ENCODE results near the gene ADSL. TPM values are rescaled to one million over a fixed set of nuclear protein-coding genes. Genes with fewer than 3 reads are reported as not detected.

Gene ADSL
- total and polyA plus RNA-seq, 9 of the 15 experiments (the other 6 are each of a cell fraction or from before 2014, with no cell fraction given): 112 to 322 (median 146) TPM

DNA sequence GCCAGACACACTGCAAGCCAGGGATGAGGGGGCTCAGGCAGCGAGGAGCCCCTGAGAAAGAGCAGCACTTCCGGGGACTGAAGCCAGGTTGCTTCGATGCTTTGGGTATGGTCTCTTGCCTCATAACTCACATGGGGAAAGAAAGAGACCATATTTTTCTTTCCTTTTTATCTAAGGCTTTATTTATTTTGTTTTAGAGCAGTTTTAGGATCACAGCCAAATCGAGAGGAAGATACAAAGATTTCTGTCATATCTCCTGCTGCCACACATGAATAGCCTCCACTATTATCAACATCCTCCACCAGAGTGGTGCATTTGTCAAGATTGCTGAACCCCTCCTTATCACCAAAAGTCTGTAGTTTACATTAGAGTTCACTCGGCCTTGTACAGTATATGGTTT lies 24.3 kb upstream of the ADSL start (continued):
- TF ChIP-seq, protein P1, sequence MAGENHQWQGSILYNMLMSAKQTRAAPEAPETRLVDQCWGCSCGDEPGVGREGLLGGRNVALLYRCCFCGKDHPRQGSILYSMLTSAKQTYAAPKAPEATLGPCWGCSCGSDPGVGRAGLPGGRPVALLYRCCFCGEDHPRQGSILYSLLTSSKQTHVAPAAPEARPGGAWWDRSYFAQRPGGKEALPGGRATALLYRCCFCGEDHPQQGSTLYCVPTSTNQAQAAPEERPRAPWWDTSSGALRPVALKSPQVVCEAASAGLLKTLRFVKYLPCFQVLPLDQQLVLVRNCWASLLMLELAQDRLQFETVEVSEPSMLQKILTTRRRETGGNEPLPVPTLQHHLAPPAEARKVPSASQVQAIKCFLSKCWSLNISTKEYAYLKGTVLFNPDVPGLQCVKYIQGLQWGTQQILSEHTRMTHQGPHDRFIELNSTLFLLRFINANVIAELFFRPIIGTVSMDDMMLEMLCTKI (IDR thresholded peaks at IDR 0.05; ENCODE audit: partially characterized antibody): no peak
- TF ChIP-seq ZNF347 (CRISPR knock-in tag; IDR thresholded peaks at IDR 0.05; ENCODE audit: low read depth): no peak
- TF ChIP-seq HMG20A (CRISPR knock-in tag; conservative IDR thresholded peaks at IDR 0.05): no peak
- no peak for TF ChIP-seq XRCC5 (IDR thresholded peaks at IDR 0.05; ENCODE audit: low read depth, low read length)
- no peak for TF ChIP-seq E2F3 (CRISPR knock-in tag; IDR thresholded peaks at IDR 0.05)
- TF ChIP-seq NR4A1 (CRISPR knock-in tag; IDR thresholded peaks at IDR 0.05): no peak
- peak; percentile 67; the same call in 1 of the 2 replicates for TF ChIP-seq NR4A1 (tag; IDR thresholded peaks at IDR 0.05)
- no peak for TF ChIP-seq BCL6 (CRISPR knock-in tag; IDR thresholded peaks at IDR 0.05)
- TF ChIP-seq, protein P2, sequence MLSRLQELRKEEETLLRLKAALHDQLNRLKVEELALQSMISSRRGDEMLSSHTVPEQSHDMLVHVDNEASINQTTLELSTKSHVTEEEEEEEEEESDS (CRISPR knock-in tag; IDR thresholded peaks at IDR 0.05): no peak
- TF ChIP-seq HCFC1 (IDR thresholded peaks at IDR 0.05; ENCODE audit: low read depth, low read length): no peak
- TF ChIP-seq, protein P3, sequence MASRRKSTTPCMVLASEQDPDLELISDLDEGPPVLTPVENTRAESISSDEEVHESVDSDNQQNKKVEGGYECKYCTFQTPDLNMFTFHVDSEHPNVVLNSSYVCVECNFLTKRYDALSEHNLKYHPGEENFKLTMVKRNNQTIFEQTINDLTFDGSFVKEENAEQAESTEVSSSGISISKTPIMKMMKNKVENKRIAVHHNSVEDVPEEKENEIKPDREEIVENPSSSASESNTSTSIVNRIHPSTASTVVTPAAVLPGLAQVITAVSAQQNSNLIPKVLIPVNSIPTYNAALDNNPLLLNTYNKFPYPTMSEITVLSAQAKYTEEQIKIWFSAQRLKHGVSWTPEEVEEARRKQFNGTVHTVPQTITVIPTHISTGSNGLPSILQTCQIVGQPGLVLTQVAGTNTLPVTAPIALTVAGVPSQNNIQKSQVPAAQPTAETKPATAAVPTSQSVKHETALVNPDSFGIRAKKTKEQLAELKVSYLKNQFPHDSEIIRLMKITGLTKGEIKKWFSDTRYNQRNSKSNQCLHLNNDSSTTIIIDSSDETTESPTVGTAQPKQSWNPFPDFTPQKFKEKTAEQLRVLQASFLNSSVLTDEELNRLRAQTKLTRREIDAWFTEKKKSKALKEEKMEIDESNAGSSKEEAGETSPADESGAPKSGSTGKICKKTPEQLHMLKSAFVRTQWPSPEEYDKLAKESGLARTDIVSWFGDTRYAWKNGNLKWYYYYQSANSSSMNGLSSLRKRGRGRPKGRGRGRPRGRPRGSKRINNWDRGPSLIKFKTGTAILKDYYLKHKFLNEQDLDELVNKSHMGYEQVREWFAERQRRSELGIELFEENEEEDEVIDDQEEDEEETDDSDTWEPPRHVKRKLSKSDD (conservative IDR thresholded peaks at IDR 0.05; ENCODE audit: low read length): no peak
- no peak for TF ChIP-seq GABPA (tag; conservative IDR thresholded peaks at IDR 0.05; ENCODE audit: low read depth)
- no peak for TF ChIP-seq CBX2 (IDR thresholded peaks at IDR 0.05; ENCODE audit: insufficient read depth, low read length, poor library complexity, severe bottlenecking)
- TF ChIP-seq, protein P4, sequence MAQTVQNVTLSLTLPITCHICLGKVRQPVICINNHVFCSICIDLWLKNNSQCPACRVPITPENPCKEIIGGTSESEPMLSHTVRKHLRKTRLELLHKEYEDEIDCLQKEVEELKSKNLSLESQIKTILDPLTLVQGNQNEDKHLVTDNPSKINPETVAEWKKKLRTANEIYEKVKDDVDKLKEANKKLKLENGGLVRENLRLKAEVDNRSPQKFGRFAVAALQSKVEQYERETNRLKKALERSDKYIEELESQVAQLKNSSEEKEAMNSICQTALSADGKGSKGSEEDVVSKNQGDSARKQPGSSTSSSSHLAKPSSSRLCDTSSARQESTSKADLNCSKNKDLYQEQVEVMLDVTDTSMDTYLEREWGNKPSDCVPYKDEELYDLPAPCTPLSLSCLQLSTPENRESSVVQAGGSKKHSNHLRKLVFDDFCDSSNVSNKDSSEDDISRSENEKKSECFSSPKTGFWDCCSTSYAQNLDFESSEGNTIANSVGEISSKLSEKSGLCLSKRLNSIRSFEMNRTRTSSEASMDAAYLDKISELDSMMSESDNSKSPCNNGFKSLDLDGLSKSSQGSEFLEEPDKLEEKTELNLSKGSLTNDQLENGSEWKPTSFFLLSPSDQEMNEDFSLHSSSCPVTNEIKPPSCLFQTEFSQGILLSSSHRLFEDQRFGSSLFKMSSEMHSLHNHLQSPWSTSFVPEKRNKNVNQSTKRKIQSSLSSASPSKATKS (CRISPR knock-in tag; IDR thresholded peaks at IDR 0.05): no peak
- peak; percentile 82; the same call in 1 of the 2 replicates for TF ChIP-seq SMARCA4 (IDR thresholded peaks at IDR 0.05)
- no peak for TF ChIP-seq ZNF699 (CRISPR knock-in tag; IDR thresholded peaks at IDR 0.05; ENCODE audit: insufficient replicate concordance)
- TF ChIP-seq CCAR2 (IDR thresholded peaks at IDR 0.05; ENCODE audit: low read depth, low read length): no peak
- peak; percentile 53 for TF ChIP-seq CREM (IDR thresholded peaks at IDR 0.05; ENCODE audit: low read depth)
- no peak for TF ChIP-seq GTF2F1 (IDR thresholded peaks at IDR 0.05; ENCODE audit: low read depth, low read length)
- TF ChIP-seq, protein P5, sequence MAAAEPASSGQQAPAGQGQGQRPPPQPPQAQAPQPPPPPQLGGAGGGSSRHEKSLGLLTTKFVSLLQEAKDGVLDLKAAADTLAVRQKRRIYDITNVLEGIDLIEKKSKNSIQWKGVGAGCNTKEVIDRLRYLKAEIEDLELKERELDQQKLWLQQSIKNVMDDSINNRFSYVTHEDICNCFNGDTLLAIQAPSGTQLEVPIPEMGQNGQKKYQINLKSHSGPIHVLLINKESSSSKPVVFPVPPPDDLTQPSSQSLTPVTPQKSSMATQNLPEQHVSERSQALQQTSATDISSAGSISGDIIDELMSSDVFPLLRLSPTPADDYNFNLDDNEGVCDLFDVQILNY (CRISPR knock-in tag; IDR thresholded peaks at IDR 0.05): no peak
- no peak for TF ChIP-seq ZNF586 (CRISPR knock-in tag; conservative IDR thresholded peaks at IDR 0.05)
- no peak for TF ChIP-seq PPARD (CRISPR knock-in tag; IDR thresholded peaks at IDR 0.05)
- TF ChIP-seq ZC3H8 (IDR thresholded peaks at IDR 0.05): no peak
- no peak for TF ChIP-seq ZC3H4 (CRISPR knock-in tag; IDR thresholded peaks at IDR 0.05; ENCODE audit: borderline replicate concordance)
- TF ChIP-seq ZNF217 (CRISPR knock-in tag; IDR thresholded peaks at IDR 0.05): no peak

Data from K562 (cell line).